HepG2 (cell line): ENCODE measurements around the gene PCNX1. TPM values are rescaled to one million over a fixed set of nuclear protein-coding genes. Genes with fewer than 3 reads are reported as not detected.

Source experiments
- NAIF1 ChIP-seq: sonication (generic); formaldehyde crosslinking; IDR thresholded peaks from 2 replicates; pipeline ENCODE4 v1.5.0; 2020; ENCODE audit warnings: mild to moderate bottlenecking, missing genetic modification reagents, borderline replicate concordance
- SCMH1 ChIP-seq: sonication (generic); formaldehyde crosslinking; IDR thresholded peaks from 2 replicates; pipeline ENCODE4 v1.9.0; 2021; ENCODE audit warnings: missing genetic modification reagents, mild to moderate bottlenecking, borderline replicate concordance
- ZNF362 ChIP-seq: sonication (generic); formaldehyde crosslinking; IDR thresholded peaks from 2 replicates; pipeline ENCODE4 v1.4.0; 2020; ENCODE audit warnings: missing genetic modification reagents, mild to moderate bottlenecking, borderline replicate concordance
- polyA plus RNA-seq, 8 experiments: library from polyadenylated mRNA; depleted of rRNA in 3 of 8; stranded (reverse) in 7 of 8; unstranded in 1 of 8; fragments of >200 nt; fragmentation: Illumina TruSeq in 4 of 8; extraction: Trizol in 4 of 8; gene quantifications; 2 replicates each; pipeline versions ENCODE4 v1.2.1 to v1.2.3, GENCODE V29; 2011 to 2016; ENCODE audit warnings: low read depth in 4 of 8, missing spikeins in 1 of 8, mixed read lengths in 1 of 8; ENCODE audit not compliant: insufficient read depth in 1 of 8
- total RNA-seq, 5 experiments: library from RNA; depleted of rRNA; stranded (reverse); fragments of >200 nt; fragmentation: Illumina TruSeq; extraction: Trizol; gene quantifications; 2 replicates each; pipeline ENCODE4 v1.2.3, GENCODE V29; 2016; ENCODE audit warnings: low read depth in 1 of 5
- TF ChIP-seq, protein P1 (sequence below), 2 experiments: sonication (generic) in 1 of 2; formaldehyde crosslinking in 1 of 2; IDR thresholded peaks; 2 replicates each; pipeline versions ENCODE4 v1.6.1 to v1.9.0; 2014 to 2022; ENCODE audit warnings: antibody characterized with exemption in 1 of 2, borderline replicate concordance in 1 of 2, inconsistent platforms in 1 of 2, low read depth in 1 of 2, missing genetic modification reagents in 1 of 2
- TF ChIP-seq, protein P2 (sequence below): sonication (generic); formaldehyde crosslinking; IDR thresholded peaks from 2 replicates; pipeline ENCODE4 v1.4.0; 2020; ENCODE audit warnings: missing genetic modification reagents, borderline replicate concordance

PCNX1 gene
- total and polyA plus RNA-seq, 2 of the 13 experiments (the other 11 are each of a cell fraction or from before 2014, with no cell fraction given) = 24.9 to 30.3 TPM

- TF ChIP-seq ZNF362 (no peak), NAIF1 (CRISPR knock-in tag) (no peak), SCMH1 (CRISPR knock-in tag) (no peak)
- TF ChIP-seq, protein P1, sequence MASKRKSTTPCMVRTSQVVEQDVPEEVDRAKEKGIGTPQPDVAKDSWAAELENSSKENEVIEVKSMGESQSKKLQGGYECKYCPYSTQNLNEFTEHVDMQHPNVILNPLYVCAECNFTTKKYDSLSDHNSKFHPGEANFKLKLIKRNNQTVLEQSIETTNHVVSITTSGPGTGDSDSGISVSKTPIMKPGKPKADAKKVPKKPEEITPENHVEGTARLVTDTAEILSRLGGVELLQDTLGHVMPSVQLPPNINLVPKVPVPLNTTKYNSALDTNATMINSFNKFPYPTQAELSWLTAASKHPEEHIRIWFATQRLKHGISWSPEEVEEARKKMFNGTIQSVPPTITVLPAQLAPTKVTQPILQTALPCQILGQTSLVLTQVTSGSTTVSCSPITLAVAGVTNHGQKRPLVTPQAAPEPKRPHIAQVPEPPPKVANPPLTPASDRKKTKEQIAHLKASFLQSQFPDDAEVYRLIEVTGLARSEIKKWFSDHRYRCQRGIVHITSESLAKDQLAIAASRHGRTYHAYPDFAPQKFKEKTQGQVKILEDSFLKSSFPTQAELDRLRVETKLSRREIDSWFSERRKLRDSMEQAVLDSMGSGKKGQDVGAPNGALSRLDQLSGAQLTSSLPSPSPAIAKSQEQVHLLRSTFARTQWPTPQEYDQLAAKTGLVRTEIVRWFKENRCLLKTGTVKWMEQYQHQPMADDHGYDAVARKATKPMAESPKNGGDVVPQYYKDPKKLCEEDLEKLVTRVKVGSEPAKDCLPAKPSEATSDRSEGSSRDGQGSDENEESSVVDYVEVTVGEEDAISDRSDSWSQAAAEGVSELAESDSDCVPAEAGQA (IDR thresholded peaks at IDR 0.05; ENCODE audit: low read depth) = no peak
- TF ChIP-seq, protein P1 (CRISPR knock-in tag; IDR thresholded peaks at IDR 0.05; ENCODE audit: borderline replicate concordance) = no peak
- TF ChIP-seq, protein P2, sequence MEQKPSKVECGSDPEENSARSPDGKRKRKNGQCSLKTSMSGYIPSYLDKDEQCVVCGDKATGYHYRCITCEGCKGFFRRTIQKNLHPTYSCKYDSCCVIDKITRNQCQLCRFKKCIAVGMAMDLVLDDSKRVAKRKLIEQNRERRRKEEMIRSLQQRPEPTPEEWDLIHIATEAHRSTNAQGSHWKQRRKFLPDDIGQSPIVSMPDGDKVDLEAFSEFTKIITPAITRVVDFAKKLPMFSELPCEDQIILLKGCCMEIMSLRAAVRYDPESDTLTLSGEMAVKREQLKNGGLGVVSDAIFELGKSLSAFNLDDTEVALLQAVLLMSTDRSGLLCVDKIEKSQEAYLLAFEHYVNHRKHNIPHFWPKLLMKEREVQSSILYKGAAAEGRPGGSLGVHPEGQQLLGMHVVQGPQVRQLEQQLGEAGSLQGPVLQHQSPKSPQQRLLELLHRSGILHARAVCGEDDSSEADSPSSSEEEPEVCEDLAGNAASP (CRISPR knock-in tag) = no peak
These were observed 74.0 kb downstream of the PCNX1 start (continued) for GRCh38 chr14:70981000-70981952.
